ENCODE data around the gene KNDC1.

DNA sequence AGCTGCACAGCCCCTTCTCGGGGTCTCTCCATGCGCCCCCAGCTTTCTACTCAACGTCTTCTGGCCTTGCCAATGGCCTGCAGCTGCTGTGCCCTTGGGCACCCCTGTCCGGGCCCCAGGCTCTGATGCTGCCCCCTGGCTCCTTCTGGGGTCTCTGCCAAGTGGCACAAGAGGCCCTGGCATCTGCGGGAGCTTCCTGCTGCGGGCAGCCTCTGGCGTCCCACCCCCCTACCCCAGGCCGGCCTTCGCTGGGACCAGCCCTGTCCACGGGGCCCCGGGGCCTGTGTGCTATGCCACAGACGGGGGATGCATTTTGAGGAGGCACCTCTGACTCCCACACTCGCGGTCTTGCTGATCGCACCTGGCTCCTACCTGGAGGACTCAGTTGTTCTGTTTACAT lies 80.0 kb downstream of the KNDC1 start:
- TF ChIP-seq POLR2A (IDR thresholded peaks at IDR 0.05; ENCODE audit: low read length) (no peak), GATA1 (IDR thresholded peaks at IDR 0.05; ENCODE audit: low read depth, low read length) (no peak)

Measured in erythroblast (primary cell).